ENCODE data around the gene LRRC10B.

LRRC10B gene

DNA sequence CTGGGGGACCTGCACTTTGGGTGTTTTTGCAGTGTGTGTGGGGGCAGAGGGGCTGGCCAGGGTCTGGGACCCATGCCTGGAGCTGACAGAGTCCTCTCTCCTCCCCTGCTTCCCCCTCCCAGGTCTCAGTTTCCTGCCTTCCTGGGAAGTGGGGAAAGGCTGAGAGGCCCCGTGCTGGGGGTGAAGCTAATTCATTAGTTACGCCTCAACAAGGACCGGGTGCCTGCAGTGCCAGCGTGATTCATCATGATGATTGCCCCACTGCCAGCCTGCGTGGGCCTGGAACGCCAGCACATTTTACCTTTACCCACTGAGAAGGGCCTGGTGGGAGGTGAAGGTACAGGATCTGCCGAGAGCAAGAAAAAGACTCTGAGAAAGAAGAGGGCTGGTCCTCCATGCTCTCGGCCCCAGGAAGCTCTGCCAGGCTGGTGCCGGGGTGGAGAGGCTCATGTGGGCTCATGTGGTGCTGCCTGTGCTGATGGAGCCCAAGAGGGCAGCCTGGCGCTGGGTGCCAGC is 2.9 kb upstream of the LRRC10B start:
- no peak overlapping the region for H3K27ac ChIP-seq (ENCODE audit: low read depth, low read length)
- no peaks in the 10 kb centered on the region for H3K36me3 ChIP-seq (ENCODE audit: control insufficient read depth in 5 of 5, insufficient read depth in 5 of 5, low read length in 5 of 5)
- no peak overlapping the region for H3K9ac ChIP-seq (ENCODE audit: low read length in 5 of 5)
- H3K27me3 ChIP-seq (ENCODE audit: control insufficient read depth in 5 of 5, insufficient read depth in 4 of 5, low read length in 5 of 5): peaks cover 9 to 40% (median 31%) of the 10 kb centered on the region in 5 donors
- no peak overlapping the region for H3K4me3 ChIP-seq (ENCODE audit: low read depth in 1 of 5, low read length in 5 of 5)
- no peaks in the 10 kb centered on the region for H3K9me3 ChIP-seq (ENCODE audit: control insufficient read depth in 5 of 5, low read length in 5 of 5)
- H3K4me1 ChIP-seq (ENCODE audit: control insufficient read depth in 5 of 5, insufficient read depth in 5 of 5, low read length in 5 of 5): peaks cover 0 to 27% (median 16%) of the 10 kb centered on the region in 5 donors

- Histone ChIP-seq H3K9ac (ENCODE audit: low read length in 5 of 5) (no peak overlapping the region), H3K27me3 (ENCODE audit: control insufficient read depth in 5 of 5, insufficient read depth in 4 of 5, low read length in 5 of 5) (peaks cover 9 to 47% (median 34%) of the 10 kb centered on the region in 5 donors), H3K4me1 (ENCODE audit: control insufficient read depth in 5 of 5, insufficient read depth in 5 of 5, low read length in 5 of 5) (peaks cover 0 to 27% (median 19%) of the 10 kb centered on the region in 5 donors), H3K9me3 (ENCODE audit: control insufficient read depth in 5 of 5, low read length in 5 of 5) (no peaks in the 10 kb centered on the region), H3K4me3 (ENCODE audit: low read depth in 1 of 5, low read length in 5 of 5) (no peak overlapping the region), H3K27ac (ENCODE audit: low read depth, low read length) (no peak overlapping the region), H3K36me3 (ENCODE audit: control insufficient read depth in 5 of 5, insufficient read depth in 5 of 5, low read length in 5 of 5) (no peaks in the 10 kb centered on the region)
Measured at GRCh38 chr11:61507012-61507768, 1.4 kb upstream of the LRRC10B start.

DNA sequence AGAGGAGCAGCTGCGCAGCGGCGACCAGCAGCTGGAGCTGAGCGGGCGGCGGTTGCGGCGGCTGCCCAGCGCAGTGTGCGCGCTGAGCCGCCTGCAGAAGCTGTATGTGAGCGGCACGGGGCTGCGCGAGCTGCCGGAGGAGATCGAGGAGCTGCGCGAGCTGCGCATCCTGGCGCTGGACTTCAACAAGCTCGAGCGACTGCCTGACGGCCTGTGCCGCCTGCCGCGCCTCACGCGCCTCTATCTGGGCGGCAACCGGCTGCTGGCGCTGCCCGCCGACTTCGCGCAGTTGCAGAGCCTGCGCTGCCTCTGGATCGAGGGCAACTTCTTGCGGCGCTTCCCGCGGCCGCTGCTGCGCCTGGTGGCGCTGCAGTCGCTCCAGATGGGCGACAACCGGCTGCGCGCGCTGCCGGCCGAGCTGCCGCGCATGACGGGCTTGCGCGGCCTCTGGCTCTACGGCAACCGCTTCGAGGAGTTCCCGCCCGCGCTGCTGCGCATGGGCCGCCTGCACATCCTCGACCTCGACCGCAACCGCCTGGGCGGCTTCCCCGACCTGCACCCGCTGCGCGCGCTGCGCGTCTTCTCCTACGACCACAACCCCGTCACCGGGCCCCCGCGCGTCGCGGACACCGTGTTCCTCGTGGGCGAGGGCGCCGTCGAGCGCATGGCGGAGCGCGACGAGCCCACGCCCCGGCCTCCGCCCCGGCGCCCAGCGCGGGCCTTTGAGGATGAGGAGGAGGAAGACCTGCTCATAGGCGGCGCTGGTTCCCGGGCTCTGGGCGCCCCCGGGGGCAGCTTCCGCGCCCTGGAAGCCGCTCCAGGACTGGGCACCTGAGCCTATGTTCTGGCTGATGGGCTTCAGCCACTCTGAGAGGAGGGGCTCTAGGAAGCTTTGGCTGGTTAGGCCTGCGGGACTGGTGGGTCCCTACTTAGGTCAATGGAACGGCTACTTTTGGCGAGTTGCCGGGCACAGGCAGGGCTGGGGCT is 787 bp downstream of the LRRC10B start:
- Histone ChIP-seq H3K4me3 (ENCODE audit: low read depth in 1 of 5, low read length in 5 of 5) (peak overlapping the region in 4 of 5 donors; percentile 10 to 59 (median 42)), H3K27ac (ENCODE audit: low read depth, low read length) (no peak overlapping the region), H3K27me3 (ENCODE audit: control insufficient read depth in 5 of 5, insufficient read depth in 4 of 5, low read length in 5 of 5) (peaks cover 14 to 61% (median 44%) of the 10 kb centered on the region in 5 donors), H3K9ac (ENCODE audit: low read length in 5 of 5) (no peak overlapping the region), H3K4me1 (ENCODE audit: control insufficient read depth in 5 of 5, insufficient read depth in 5 of 5, low read length in 5 of 5) (peaks cover 0 to 32% (median 19%) of the 10 kb centered on the region in 5 donors), H3K36me3 (ENCODE audit: control insufficient read depth in 5 of 5, insufficient read depth in 5 of 5, low read length in 5 of 5) (no peaks in the 10 kb centered on the region), H3K9me3 (ENCODE audit: control insufficient read depth in 5 of 5, low read length in 5 of 5) (no peaks in the 10 kb centered on the region)

DNA sequence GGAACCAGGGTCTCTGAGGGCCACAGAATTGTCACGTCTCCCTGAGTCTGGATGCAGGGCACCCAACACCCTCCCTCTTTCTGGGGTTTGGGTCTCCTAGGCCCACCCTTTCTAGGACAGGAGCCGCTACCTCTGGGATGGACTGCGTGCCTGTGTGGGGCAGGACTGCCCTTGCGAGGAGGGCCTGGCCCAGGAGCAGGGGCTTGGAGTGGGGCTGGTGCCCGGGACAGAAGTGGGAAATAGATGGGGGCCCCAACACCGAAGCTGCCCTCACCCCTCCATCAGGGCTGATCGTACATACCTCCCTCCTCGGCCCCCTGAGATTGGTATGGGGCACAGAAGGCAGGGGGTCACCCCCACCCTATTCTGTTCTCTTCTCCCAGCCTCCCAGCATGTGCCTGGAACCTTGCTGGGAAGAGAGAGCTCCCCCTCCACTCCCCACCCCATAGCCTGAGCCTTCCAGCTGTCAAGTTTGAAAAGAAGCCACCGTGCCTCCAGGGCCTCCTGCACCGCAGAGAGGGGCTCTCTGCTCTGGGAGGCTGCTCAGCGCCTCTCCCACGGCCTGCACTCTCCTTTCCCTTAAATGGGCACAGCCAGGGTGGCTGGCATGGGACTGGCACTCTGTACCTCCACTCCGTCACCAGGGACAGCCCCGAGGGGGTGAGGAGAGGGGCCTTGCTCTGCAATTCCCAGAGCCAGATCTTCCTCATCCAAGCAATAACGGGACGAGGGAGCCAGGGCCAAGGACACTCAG is 1.8 kb downstream of the LRRC10B start:
- H3K27me3 ChIP-seq (ENCODE audit: control insufficient read depth in 5 of 5, insufficient read depth in 4 of 5, low read length in 5 of 5): peaks cover 14 to 61% (median 47%) of the 10 kb centered on the region in 5 donors

GRCh38 chr11:61510974-61511373 is 2.4 kb downstream of the LRRC10B start:
- Histone ChIP-seq H3K27ac (ENCODE audit: low read depth, low read length) (no peak overlapping the region), H3K36me3 (ENCODE audit: control insufficient read depth in 5 of 5, insufficient read depth in 5 of 5, low read length in 5 of 5) (no peaks in the 10 kb centered on the region), H3K4me1 (ENCODE audit: control insufficient read depth in 5 of 5, insufficient read depth in 5 of 5, low read length in 5 of 5) (peaks cover 0 to 32% (median 19%) of the 10 kb centered on the region in 5 donors), H3K9me3 (ENCODE audit: control insufficient read depth in 5 of 5, low read length in 5 of 5) (no peaks in the 10 kb centered on the region), H3K9ac (ENCODE audit: low read length in 5 of 5) (no peak overlapping the region), H3K4me3 (ENCODE audit: low read depth in 1 of 5, low read length in 5 of 5) (no peak overlapping the region), H3K27me3 (ENCODE audit: control insufficient read depth in 5 of 5, insufficient read depth in 4 of 5, low read length in 5 of 5) (peaks cover 14 to 57% (median 42%) of the 10 kb centered on the region in 5 donors)

More for the DNA sequence above, 1.8 kb downstream of the LRRC10B start:
- Histone ChIP-seq H3K36me3 (ENCODE audit: control insufficient read depth in 5 of 5, insufficient read depth in 5 of 5, low read length in 5 of 5) (no peaks in the 10 kb centered on the region), H3K27ac (ENCODE audit: low read depth, low read length) (no peak overlapping the region), H3K4me3 (ENCODE audit: low read depth in 1 of 5, low read length in 5 of 5) (no peak overlapping the region), H3K9ac (ENCODE audit: low read length in 5 of 5) (no peak overlapping the region), H3K4me1 (ENCODE audit: control insufficient read depth in 5 of 5, insufficient read depth in 5 of 5, low read length in 5 of 5) (peaks cover 0 to 32% (median 19%) of the 10 kb centered on the region in 5 donors), H3K9me3 (ENCODE audit: control insufficient read depth in 5 of 5, low read length in 5 of 5) (no peaks in the 10 kb centered on the region)

DNA sequence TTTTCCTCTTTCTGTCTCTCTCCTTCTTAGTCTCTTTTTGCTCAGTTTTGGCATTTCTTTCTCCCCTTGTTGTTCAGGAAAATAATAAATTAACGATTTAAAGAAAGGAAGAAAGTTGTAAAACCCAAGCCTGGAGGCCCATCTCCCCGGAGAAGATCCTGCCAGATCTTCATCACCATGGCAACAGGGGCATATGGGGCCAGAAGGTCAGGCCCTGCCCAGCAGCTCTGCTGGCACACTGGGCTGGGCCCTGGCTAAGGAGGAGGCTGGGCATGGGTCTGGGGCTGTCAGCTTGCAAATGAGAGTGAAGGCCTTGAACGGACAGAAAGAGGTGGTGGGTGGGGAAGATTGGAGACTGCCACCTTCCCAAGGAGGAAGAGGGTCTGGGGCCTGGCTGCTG is 2.8 kb downstream of the LRRC10B start:
- Histone ChIP-seq H3K4me1 (ENCODE audit: control insufficient read depth in 5 of 5, insufficient read depth in 5 of 5, low read length in 5 of 5) (peaks cover 0 to 34% (median 21%) of the 10 kb centered on the region in 5 donors), H3K36me3 (ENCODE audit: control insufficient read depth in 5 of 5, insufficient read depth in 5 of 5, low read length in 5 of 5) (no peaks in the 10 kb centered on the region), H3K9ac (ENCODE audit: low read length in 5 of 5) (peak overlapping the region in 1 of 5 donors; percentile 45), H3K9me3 (ENCODE audit: control insufficient read depth in 5 of 5, low read length in 5 of 5) (no peaks in the 10 kb centered on the region), H3K4me3 (ENCODE audit: low read depth in 1 of 5, low read length in 5 of 5) (no peak overlapping the region), H3K27me3 (ENCODE audit: control insufficient read depth in 5 of 5, insufficient read depth in 4 of 5, low read length in 5 of 5) (peaks cover 14 to 52% (median 38%) of the 10 kb centered on the region in 5 donors), H3K27ac (ENCODE audit: low read depth, low read length) (no peak overlapping the region)

DNA sequence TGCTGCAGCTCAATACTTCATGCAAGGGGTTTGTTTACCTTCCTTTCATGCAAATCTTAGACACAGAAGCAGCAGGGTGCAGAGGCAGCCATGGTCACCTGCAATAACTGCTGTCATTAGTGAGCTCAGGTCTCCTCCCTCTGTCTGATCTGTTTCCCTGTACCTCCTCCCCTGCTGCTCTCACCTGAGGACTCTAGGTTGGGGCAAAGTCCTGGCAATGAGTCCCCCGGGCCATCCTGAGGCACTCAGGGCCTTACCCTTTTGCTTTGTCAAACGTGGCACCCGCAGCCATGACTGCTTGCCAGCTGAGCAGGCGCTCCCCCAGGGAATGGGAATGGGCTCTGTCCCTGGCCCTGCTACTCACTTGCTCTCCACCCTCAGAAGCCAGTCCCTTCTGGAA is 3.9 kb downstream of the LRRC10B start:
- Histone ChIP-seq H3K9ac (ENCODE audit: low read length in 5 of 5) (no peak overlapping the region), H3K36me3 (ENCODE audit: control insufficient read depth in 5 of 5, insufficient read depth in 5 of 5, low read length in 5 of 5) (no peaks in the 10 kb centered on the region), H3K27me3 (ENCODE audit: control insufficient read depth in 5 of 5, insufficient read depth in 4 of 5, low read length in 5 of 5) (peaks cover 11 to 51% (median 40%) of the 10 kb centered on the region in 5 donors), H3K9me3 (ENCODE audit: control insufficient read depth in 5 of 5, low read length in 5 of 5) (no peaks in the 10 kb centered on the region), H3K4me1 (ENCODE audit: control insufficient read depth in 5 of 5, insufficient read depth in 5 of 5, low read length in 5 of 5) (peaks cover 0 to 40% (median 28%) of the 10 kb centered on the region in 5 donors), H3K27ac (ENCODE audit: low read depth, low read length) (no peak overlapping the region), H3K4me3 (ENCODE audit: low read depth in 1 of 5, low read length in 5 of 5) (no peak overlapping the region)

GRCh38 chr11:61513143-61513765 is 4.7 kb downstream of the LRRC10B start:
- Histone ChIP-seq H3K4me1 (ENCODE audit: control insufficient read depth in 5 of 5, insufficient read depth in 5 of 5, low read length in 5 of 5) (peaks cover 0 to 34% (median 24%) of the 10 kb centered on the region in 5 donors), H3K27me3 (ENCODE audit: control insufficient read depth in 5 of 5, insufficient read depth in 4 of 5, low read length in 5 of 5) (peaks cover 4 to 44% (median 32%) of the 10 kb centered on the region in 5 donors), H3K36me3 (ENCODE audit: control insufficient read depth in 5 of 5, insufficient read depth in 5 of 5, low read length in 5 of 5) (no peaks in the 10 kb centered on the region), H3K27ac (ENCODE audit: low read depth, low read length) (no peak overlapping the region), H3K4me3 (ENCODE audit: low read depth in 1 of 5, low read length in 5 of 5) (no peak overlapping the region), H3K9me3 (ENCODE audit: control insufficient read depth in 5 of 5, low read length in 5 of 5) (no peaks in the 10 kb centered on the region), H3K9ac (ENCODE audit: low read length in 5 of 5) (no peak overlapping the region)
